Measurements from ENCODE around the gene TM9SF1.

DNA sequence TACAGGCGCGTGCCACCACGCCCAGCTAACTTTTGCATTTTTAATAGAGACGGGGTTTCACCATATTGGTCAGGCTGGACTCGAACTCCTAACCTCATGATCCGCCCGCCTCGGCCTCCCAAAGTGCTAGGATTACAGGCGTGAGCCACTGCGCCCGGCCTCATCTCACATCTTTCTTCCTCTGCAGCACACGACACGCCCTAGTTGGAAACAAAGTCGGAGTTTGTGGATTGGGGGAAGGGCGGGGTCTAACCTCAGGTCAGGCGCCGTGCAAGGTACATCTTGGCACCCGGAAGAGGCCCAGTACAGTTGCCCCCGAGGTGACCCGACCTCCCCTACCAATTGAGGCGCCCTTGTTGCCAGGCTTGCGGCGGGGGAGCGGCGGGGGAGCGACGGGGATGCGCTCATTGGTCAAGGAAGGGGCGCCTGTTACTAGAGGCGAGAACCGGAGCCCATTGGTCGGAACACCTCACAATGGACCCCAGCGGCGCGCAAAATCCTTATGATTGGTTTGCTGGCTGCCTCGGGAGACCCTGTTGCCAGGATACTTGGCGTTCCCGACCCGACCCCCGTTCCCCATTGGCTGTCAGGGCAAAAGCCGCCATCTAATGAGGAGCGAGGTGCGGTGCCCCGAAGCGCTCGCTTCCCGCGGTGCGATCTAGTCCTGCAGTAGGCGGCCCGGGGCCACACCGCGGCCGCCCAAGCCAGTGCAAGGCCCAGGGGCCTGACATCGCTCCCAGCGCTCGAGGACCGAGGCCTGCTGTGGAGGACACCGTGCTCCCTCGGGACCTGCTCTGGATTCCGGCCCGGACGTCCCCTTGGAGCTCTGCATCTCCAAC, 23.6 kb downstream of the TM9SF1 start, which contains the start of gene REC8:
- TF ChIP-seq EZH2 (optimal IDR thresholded peaks at IDR 0.05; ENCODE audit: low read depth, low read length), result no peak
- TF ChIP-seq, protein P1, sequence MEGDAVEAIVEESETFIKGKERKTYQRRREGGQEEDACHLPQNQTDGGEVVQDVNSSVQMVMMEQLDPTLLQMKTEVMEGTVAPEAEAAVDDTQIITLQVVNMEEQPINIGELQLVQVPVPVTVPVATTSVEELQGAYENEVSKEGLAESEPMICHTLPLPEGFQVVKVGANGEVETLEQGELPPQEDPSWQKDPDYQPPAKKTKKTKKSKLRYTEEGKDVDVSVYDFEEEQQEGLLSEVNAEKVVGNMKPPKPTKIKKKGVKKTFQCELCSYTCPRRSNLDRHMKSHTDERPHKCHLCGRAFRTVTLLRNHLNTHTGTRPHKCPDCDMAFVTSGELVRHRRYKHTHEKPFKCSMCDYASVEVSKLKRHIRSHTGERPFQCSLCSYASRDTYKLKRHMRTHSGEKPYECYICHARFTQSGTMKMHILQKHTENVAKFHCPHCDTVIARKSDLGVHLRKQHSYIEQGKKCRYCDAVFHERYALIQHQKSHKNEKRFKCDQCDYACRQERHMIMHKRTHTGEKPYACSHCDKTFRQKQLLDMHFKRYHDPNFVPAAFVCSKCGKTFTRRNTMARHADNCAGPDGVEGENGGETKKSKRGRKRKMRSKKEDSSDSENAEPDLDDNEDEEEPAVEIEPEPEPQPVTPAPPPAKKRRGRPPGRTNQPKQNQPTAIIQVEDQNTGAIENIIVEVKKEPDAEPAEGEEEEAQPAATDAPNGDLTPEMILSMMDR (IDR thresholded peaks at IDR 0.05; ENCODE audit: low read length), result no peak
